ENCODE results near the gene UGT1A9. TPM values are rescaled to one million over a fixed set of nuclear protein-coding genes. Genes with fewer than 3 reads are reported as not detected.

UGT1A9 gene
- total RNA-seq, 2 donors from 2014 or later, result not detected

GRCh38 chr2:233688341-233688740 lies 16.6 kb downstream of the UGT1A9 start:
- Mint-ChIP-seq H3K9me3 (no peaks in the 10 kb centered on the region), H3K27ac (no peak overlapping the region), H3K27me3 (ENCODE audit: insufficient read depth) (no peaks in the 10 kb centered on the region), H3K4me1 (peaks cover 18% of the 10 kb centered on the region), H3K4me3 (no peak overlapping the region), H3K36me3 (ENCODE audit: low read depth) (no peaks in the 10 kb centered on the region)
- H3K27me3 ChIP-seq (ENCODE audit: control insufficient read depth, insufficient read depth, low read length, poor library complexity, severe bottlenecking), result no peaks in the 10 kb centered on the region
- DNase-seq, result no peak
- no peak for TF ChIP-seq CTCF (conservative IDR thresholded peaks at IDR 0.05)
- no peak overlapping the region for H3K27ac ChIP-seq (ENCODE audit: low read depth, low read length)
- WGBS, 2 experiments (ENCODE audit: insufficient coverage in 1 of 2, insufficient read length in 1 of 2), result 90 to 100% methylated on average over 1 to 5 of the region's 5 CpGs
- H3K36me3 ChIP-seq (ENCODE audit: control insufficient read depth, insufficient read depth, low read length), result no peaks in the 10 kb centered on the region
- no peaks in the 10 kb centered on the region for H3K4me1 ChIP-seq (ENCODE audit: control insufficient read depth, insufficient read depth, low read length)
- no peak overlapping the region for H3K9ac ChIP-seq (ENCODE audit: extremely low read depth, low read length, poor library complexity, severe bottlenecking)
- H3K4me3 ChIP-seq (ENCODE audit: low read length), result no peak overlapping the region
- no peaks in the 10 kb centered on the region for H3K9me3 ChIP-seq (ENCODE audit: control insufficient read depth, low read length)

GRCh38 chr2:233689031-233689430 lies 17.3 kb downstream of the UGT1A9 start:
- H3K27ac Mint-ChIP-seq, result no peak overlapping the region
- H3K27ac ChIP-seq (ENCODE audit: low read depth, low read length), result no peak overlapping the region
- no peak overlapping the region for H3K4me3 Mint-ChIP-seq
- no peaks in the 10 kb centered on the region for H3K4me1 ChIP-seq (ENCODE audit: control insufficient read depth, insufficient read depth, low read length)
- H3K36me3 Mint-ChIP-seq (ENCODE audit: low read depth), result no peaks in the 10 kb centered on the region
- no peak for DNase-seq
- no peak overlapping the region for H3K4me3 ChIP-seq (ENCODE audit: low read length)
- peaks cover 18% of the 10 kb centered on the region for H3K4me1 Mint-ChIP-seq
- TF ChIP-seq CTCF (conservative IDR thresholded peaks at IDR 0.05), result no peak
- H3K9ac ChIP-seq (ENCODE audit: extremely low read depth, low read length, poor library complexity, severe bottlenecking), result no peak overlapping the region
- H3K27me3 ChIP-seq (ENCODE audit: control insufficient read depth, insufficient read depth, low read length, poor library complexity, severe bottlenecking), result no peaks in the 10 kb centered on the region
- no peaks in the 10 kb centered on the region for H3K36me3 ChIP-seq (ENCODE audit: control insufficient read depth, insufficient read depth, low read length)
- H3K27me3 Mint-ChIP-seq (ENCODE audit: insufficient read depth), result no peaks in the 10 kb centered on the region
- H3K9me3 Mint-ChIP-seq, result no peaks in the 10 kb centered on the region
- no peaks in the 10 kb centered on the region for H3K9me3 ChIP-seq (ENCODE audit: control insufficient read depth, low read length)

GRCh38 chr2:233689501-233689900 lies 17.8 kb downstream of the UGT1A9 start:
- H3K27ac Mint-ChIP-seq, result no peak overlapping the region
- no peaks in the 10 kb centered on the region for H3K9me3 ChIP-seq (ENCODE audit: control insufficient read depth, low read length)
- WGBS, 2 experiments (ENCODE audit: insufficient coverage in 1 of 2, insufficient read length in 1 of 2), result 75 to 86% methylated on average over 2 to 3 of the region's 3 CpGs
- peaks cover 18% of the 10 kb centered on the region for H3K4me1 Mint-ChIP-seq
- H3K4me3 ChIP-seq (ENCODE audit: low read length), result no peak overlapping the region
- no peak overlapping the region for H3K27ac ChIP-seq (ENCODE audit: low read depth, low read length)
- H3K4me1 ChIP-seq (ENCODE audit: control insufficient read depth, insufficient read depth, low read length), result no peaks in the 10 kb centered on the region
- TF ChIP-seq CTCF (conservative IDR thresholded peaks at IDR 0.05), result no peak
- no peaks in the 10 kb centered on the region for H3K36me3 Mint-ChIP-seq (ENCODE audit: low read depth)
- H3K36me3 ChIP-seq (ENCODE audit: control insufficient read depth, insufficient read depth, low read length), result no peaks in the 10 kb centered on the region
- no peaks in the 10 kb centered on the region for H3K27me3 ChIP-seq (ENCODE audit: control insufficient read depth, insufficient read depth, low read length, poor library complexity, severe bottlenecking)
- H3K9me3 Mint-ChIP-seq, result no peaks in the 10 kb centered on the region
- H3K27me3 Mint-ChIP-seq (ENCODE audit: insufficient read depth), result no peaks in the 10 kb centered on the region
- no peak for DNase-seq
- H3K9ac ChIP-seq (ENCODE audit: extremely low read depth, low read length, poor library complexity, severe bottlenecking), result no peak overlapping the region
- no peak overlapping the region for H3K4me3 Mint-ChIP-seq

Data from endodermal cell (in vitro differentiated cells).